ENCODE results near the gene FOXM1.

- no peak for TF ChIP-seq CTCF (IDR thresholded peaks at IDR 0.05)
- no peak for TF ChIP-seq POLR2A (IDR thresholded peaks at IDR 0.05)
These were observed 34.0 kb downstream of the FOXM1 start for GRCh38 chr12:2842948-2843347.
